ENCODE results near the gene MFN1.

Gene MFN1

GRCh38 chr3:179401561-179401960 is 54.1 kb downstream of the MFN1 start:
- Mint-ChIP-seq H3K27ac (no peak overlapping the region), H3K9me3 (no peaks in the 10 kb centered on the region), H3K4me3 (no peak overlapping the region), H3K27me3 (no peaks in the 10 kb centered on the region), H3K4me1 (peaks cover 5% of the 10 kb centered on the region), H3K36me3 (peaks cover 6% of the 10 kb centered on the region)

GRCh38 chr3:179402963-179403362 is 55.5 kb downstream of the MFN1 start:
- Mint-ChIP-seq H3K36me3 (peaks cover 2% of the 10 kb centered on the region), H3K27me3 (no peaks in the 10 kb centered on the region), H3K9me3 (no peaks in the 10 kb centered on the region), H3K4me3 (no peak overlapping the region), H3K27ac (no peak overlapping the region), H3K4me1 (peaks cover 5% of the 10 kb centered on the region)

GRCh38 chr3:179404307-179404706 is 56.8 kb downstream of the MFN1 start:
- no peaks in the 10 kb centered on the region for H3K27me3 Mint-ChIP-seq
- H3K4me1 Mint-ChIP-seq: peaks cover 5% of the 10 kb centered on the region
- H3K9me3 Mint-ChIP-seq: no peaks in the 10 kb centered on the region
- H3K4me3 Mint-ChIP-seq: no peak overlapping the region
- H3K27ac Mint-ChIP-seq: no peak overlapping the region
- peaks cover 2% of the 10 kb centered on the region for H3K36me3 Mint-ChIP-seq

- Mint-ChIP-seq H3K9me3 (no peaks in the 10 kb centered on the region), H3K4me3 (no peak overlapping the region), H3K27me3 (no peaks in the 10 kb centered on the region), H3K4me1 (peaks cover 5% of the 10 kb centered on the region), H3K27ac (no peak overlapping the region), H3K36me3 (no peaks in the 10 kb centered on the region)
Observed at GRCh38 chr3:179410331-179410730, 62.8 kb downstream of the MFN1 start.

- Mint-ChIP-seq H3K4me1 (peaks cover 4% of the 10 kb centered on the region), H3K27ac (no peak overlapping the region), H3K36me3 (no peaks in the 10 kb centered on the region), H3K9me3 (no peaks in the 10 kb centered on the region), H3K4me3 (no peak overlapping the region), H3K27me3 (no peaks in the 10 kb centered on the region)
Observed at GRCh38 chr3:179410999-179411398, 63.5 kb downstream of the MFN1 start.

GRCh38 chr3:179414804-179415203 is 67.3 kb downstream of the MFN1 start:
- H3K4me1 Mint-ChIP-seq: no peaks in the 10 kb centered on the region

GRCh38 chr3:179415377-179415776 is 67.9 kb downstream of the MFN1 start:
- Mint-ChIP-seq H3K36me3 (no peaks in the 10 kb centered on the region), H3K27ac (no peak overlapping the region), H3K4me1 (no peaks in the 10 kb centered on the region), H3K27me3 (no peaks in the 10 kb centered on the region), H3K9me3 (no peaks in the 10 kb centered on the region), H3K4me3 (no peak overlapping the region)

More at GRCh38 chr3:179414804-179415203, 67.3 kb downstream of the MFN1 start:
- Mint-ChIP-seq H3K27ac (no peak overlapping the region), H3K4me3 (no peak overlapping the region), H3K27me3 (no peaks in the 10 kb centered on the region), H3K9me3 (no peaks in the 10 kb centered on the region), H3K36me3 (no peaks in the 10 kb centered on the region)

- H3K9me3 Mint-ChIP-seq: no peaks in the 10 kb centered on the region
Observed at GRCh38 chr3:179416681-179417080, 69.2 kb downstream of the MFN1 start.

GRCh38 chr3:179418610-179419009 is 71.1 kb downstream of the MFN1 start:
- no peaks in the 10 kb centered on the region for H3K4me1 Mint-ChIP-seq
- H3K27me3 Mint-ChIP-seq: no peaks in the 10 kb centered on the region
- H3K4me3 Mint-ChIP-seq: no peak overlapping the region
- H3K36me3 Mint-ChIP-seq: no peaks in the 10 kb centered on the region
- no peaks in the 10 kb centered on the region for H3K9me3 Mint-ChIP-seq
- no peak overlapping the region for H3K27ac Mint-ChIP-seq

More at GRCh38 chr3:179416681-179417080, 69.2 kb downstream of the MFN1 start:
- Mint-ChIP-seq H3K27ac (no peak overlapping the region), H3K4me3 (no peak overlapping the region), H3K27me3 (no peaks in the 10 kb centered on the region), H3K4me1 (no peaks in the 10 kb centered on the region), H3K36me3 (no peaks in the 10 kb centered on the region)

- Mint-ChIP-seq H3K27ac (no peak overlapping the region), H3K4me1 (no peaks in the 10 kb centered on the region), H3K27me3 (no peaks in the 10 kb centered on the region), H3K36me3 (no peaks in the 10 kb centered on the region), H3K4me3 (no peak overlapping the region), H3K9me3 (no peaks in the 10 kb centered on the region)
Observed at GRCh38 chr3:179421500-179421899, 74.0 kb downstream of the MFN1 start.

- Mint-ChIP-seq H3K4me1 (no peaks in the 10 kb centered on the region), H3K9me3 (no peaks in the 10 kb centered on the region), H3K27ac (no peak overlapping the region), H3K4me3 (no peak overlapping the region), H3K27me3 (no peaks in the 10 kb centered on the region), H3K36me3 (no peaks in the 10 kb centered on the region)
Observed at GRCh38 chr3:179425075-179425474, 77.6 kb downstream of the MFN1 start.

GRCh38 chr3:179428876-179429548 is 81.5 kb downstream of the MFN1 start:
- H3K4me3 Mint-ChIP-seq: no peak overlapping the region
- no peak overlapping the region for H3K27ac Mint-ChIP-seq
- H3K36me3 Mint-ChIP-seq: no peaks in the 10 kb centered on the region
- H3K9me3 Mint-ChIP-seq: no peaks in the 10 kb centered on the region
- peaks cover 3% of the 10 kb centered on the region for H3K27me3 Mint-ChIP-seq
- H3K4me1 Mint-ChIP-seq: no peaks in the 10 kb centered on the region

- Mint-ChIP-seq H3K4me3 (no peak overlapping the region), H3K36me3 (no peaks in the 10 kb centered on the region), H3K9me3 (no peaks in the 10 kb centered on the region), H3K27ac (no peak overlapping the region), H3K4me1 (no peaks in the 10 kb centered on the region), H3K27me3 (peaks cover 3% of the 10 kb centered on the region)
Observed at GRCh38 chr3:179430277-179430870, 82.9 kb downstream of the MFN1 start.

- Mint-ChIP-seq H3K4me1 (no peaks in the 10 kb centered on the region), H3K27ac (no peak overlapping the region), H3K9me3 (no peaks in the 10 kb centered on the region), H3K4me3 (no peak overlapping the region), H3K36me3 (no peaks in the 10 kb centered on the region), H3K27me3 (peaks cover 3% of the 10 kb centered on the region)
Observed at GRCh38 chr3:179432021-179432420, 84.5 kb downstream of the MFN1 start.

GRCh38 chr3:179432451-179432850 is 84.9 kb downstream of the MFN1 start:
- no peak overlapping the region for H3K4me3 Mint-ChIP-seq
- no peak overlapping the region for H3K27ac Mint-ChIP-seq
- H3K4me1 Mint-ChIP-seq: no peaks in the 10 kb centered on the region
- peaks cover 3% of the 10 kb centered on the region for H3K27me3 Mint-ChIP-seq
- no peaks in the 10 kb centered on the region for H3K36me3 Mint-ChIP-seq
- no peaks in the 10 kb centered on the region for H3K9me3 Mint-ChIP-seq

GRCh38 chr3:179436517-179436916 is 89.0 kb downstream of the MFN1 start:
- no peak overlapping the region for H3K4me3 Mint-ChIP-seq
- peaks cover 2% of the 10 kb centered on the region for H3K27me3 Mint-ChIP-seq
- no peaks in the 10 kb centered on the region for H3K4me1 Mint-ChIP-seq
- no peak overlapping the region for H3K27ac Mint-ChIP-seq
- H3K9me3 Mint-ChIP-seq: no peaks in the 10 kb centered on the region
- no peaks in the 10 kb centered on the region for H3K36me3 Mint-ChIP-seq

- Mint-ChIP-seq H3K27me3 (peaks cover 3% of the 10 kb centered on the region), H3K4me1 (no peaks in the 10 kb centered on the region), H3K4me3 (no peak overlapping the region)
Observed at GRCh38 chr3:179438841-179439240, 91.3 kb downstream of the MFN1 start.

More at GRCh38 chr3:179438841-179439240, 91.3 kb downstream of the MFN1 start:
- Mint-ChIP-seq H3K36me3 (no peaks in the 10 kb centered on the region), H3K9me3 (no peaks in the 10 kb centered on the region), H3K27ac (no peak overlapping the region)
